Peyer's patch (tissue), 4 donors: ENCODE data around the gene CROCC.

ENCODE experiments used
- CTCF ChIP-seq, 6 experiments: fragments of 450-650 bp in 4 of 6; fragments of 200-600 bp in 2 of 6; sonication (generic) in 1 of 6; IDR thresholded peaks; one replicate each; pipeline ENCODE4 v1.5.1; 2017 to 2019; ENCODE audit warnings: antibody characterized with exemption in 6 of 6, mild to moderate bottlenecking in 3 of 6, moderate library complexity in 1 of 6
- POLR2A ChIP-seq, 2 donors: fragments of 450-650 bp; IDR thresholded peaks; one replicate each; pipeline ENCODE4 v1.5.1; 2017; ENCODE audit warnings: antibody characterized with exemption in 2 of 2, mild to moderate bottlenecking in 2 of 2, moderate library complexity in 2 of 2

GRCh38 chr1:16998589-16998988, 76.9 kb downstream of the CROCC start:
- no peak for TF ChIP-seq POLR2A (IDR thresholded peaks at IDR 0.05)
- no peak for TF ChIP-seq CTCF (IDR thresholded peaks at IDR 0.05)
